ENCODE data around the gene SRGAP2B.
"Not testable (repeated sequence)": the region's sequence is repeated elsewhere in the genome, so short reads cannot be mapped to it uniquely, and the experiment has no call there.

The SRGAP2B gene

DNA sequence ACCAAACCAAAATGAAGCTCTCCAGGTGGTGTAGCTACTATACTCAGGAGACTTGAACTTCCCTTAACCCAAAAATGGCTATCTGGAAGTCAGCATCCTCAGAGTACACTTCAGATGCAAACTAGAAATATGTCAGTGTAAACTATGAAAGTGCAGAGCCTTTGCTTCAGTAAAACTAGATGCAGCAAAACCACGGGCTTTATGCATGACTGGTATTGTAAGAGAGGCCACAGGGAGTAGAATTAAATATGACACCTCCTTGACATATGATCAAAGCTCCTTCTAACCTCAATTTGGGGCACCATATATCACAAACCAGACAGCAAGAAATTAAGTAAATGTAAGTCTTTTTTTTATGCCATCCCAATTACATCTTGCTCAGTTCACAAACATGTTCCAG, 47.6 kb downstream of the SRGAP2B start:
- in situ Hi-C loops (cut with MboI; ENCODE audit: low sequenced_read_pairs), result not testable (repeated sequence)

DNA sequence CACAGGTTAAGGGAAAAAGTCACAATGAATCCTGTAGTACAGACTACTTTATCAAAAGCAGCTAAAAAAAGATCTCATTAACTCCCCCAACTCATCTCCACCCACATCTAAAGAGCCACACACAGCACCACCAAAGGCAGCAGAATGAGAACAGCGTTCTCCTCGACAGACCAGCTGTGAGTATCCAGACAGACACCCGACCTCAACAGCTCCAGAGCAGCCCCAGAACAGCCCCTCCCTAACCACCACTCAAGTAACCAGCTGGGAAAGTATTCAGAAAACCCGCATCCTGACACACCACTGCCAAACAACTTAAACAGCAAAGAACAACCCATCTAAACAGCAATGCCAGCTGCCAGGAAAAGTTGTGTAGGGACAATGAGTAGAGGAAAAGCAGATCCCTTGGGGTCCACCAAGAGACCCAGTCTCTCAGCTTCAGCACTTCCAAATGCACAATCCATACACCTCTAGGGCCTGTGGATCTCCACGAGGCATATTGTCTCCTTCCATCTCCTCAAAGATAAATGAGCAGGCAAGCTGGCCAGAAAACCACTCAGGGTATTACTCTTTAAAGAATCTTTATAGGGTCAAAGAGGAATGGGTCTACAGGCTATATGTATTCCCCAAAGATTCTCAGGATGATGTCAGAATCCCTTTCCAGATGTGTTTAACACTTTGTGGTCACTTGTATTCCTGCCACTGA, 49.4 kb downstream of the SRGAP2B start:
- in situ Hi-C loops (cut with MboI; ENCODE audit: low sequenced_read_pairs), result not testable (repeated sequence)

DNA sequence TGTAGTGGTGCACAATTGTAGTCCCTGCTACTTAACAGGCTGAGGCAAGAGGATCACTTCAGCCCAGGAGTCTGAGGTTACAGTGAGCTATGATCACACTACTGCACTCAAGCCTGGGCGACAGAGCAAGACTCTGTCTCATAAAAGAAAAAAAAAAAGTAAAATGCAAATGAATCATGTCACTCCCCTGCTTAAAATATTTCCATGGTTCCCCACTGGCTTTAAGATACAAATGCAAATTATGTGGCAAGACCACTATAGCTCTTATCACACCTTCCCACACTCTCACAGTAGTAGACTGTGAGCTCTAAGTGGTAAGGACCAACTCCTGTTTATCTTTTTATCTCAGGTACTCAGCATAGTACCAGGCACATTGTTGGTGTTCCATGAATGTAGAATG, 53.6 kb downstream of the SRGAP2B start:
- in situ Hi-C loops (cut with MboI; ENCODE audit: low sequenced_read_pairs), result not testable (repeated sequence)

GRCh38 chr1:145036019-145036418, 59.1 kb downstream of the SRGAP2B start:
- in situ Hi-C loops (cut with MboI; ENCODE audit: low sequenced_read_pairs), result not testable (repeated sequence)

DNA sequence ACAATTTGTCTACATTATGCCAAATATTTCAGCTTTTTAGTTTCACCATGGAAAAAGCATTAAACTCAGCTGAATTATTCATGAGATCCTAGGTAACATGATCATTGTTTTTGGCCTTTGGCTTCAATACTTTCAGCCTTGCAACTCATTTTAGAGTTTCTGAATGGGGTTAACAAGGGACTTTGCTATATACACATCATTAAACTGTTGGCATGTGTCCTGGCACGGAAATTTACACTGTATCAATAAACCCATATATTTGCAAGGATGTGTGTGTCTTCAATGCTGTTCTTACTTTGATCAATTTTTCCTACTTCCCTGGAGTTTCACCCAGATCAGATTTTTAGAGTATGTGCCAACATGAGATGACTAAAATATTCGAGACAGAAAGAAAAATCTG, 61.6 kb downstream of the SRGAP2B start:
- in situ Hi-C loops (cut with MboI; ENCODE audit: low sequenced_read_pairs), result not testable (repeated sequence)

GRCh38 chr1:145027251-145027650, 67.9 kb downstream of the SRGAP2B start:
- in situ Hi-C loops (cut with MboI; ENCODE audit: low sequenced_read_pairs), result not testable (repeated sequence)

- in situ Hi-C loops (cut with MboI; ENCODE audit: low sequenced_read_pairs), result not testable (repeated sequence)
Observed at GRCh38 chr1:145025286-145025685, 69.8 kb downstream of the SRGAP2B start.

- in situ Hi-C loops (cut with MboI; ENCODE audit: low sequenced_read_pairs), result not testable (repeated sequence)
Observed at GRCh38 chr1:145022259-145022658, 72.9 kb downstream of the SRGAP2B start.

GRCh38 chr1:145021749-145022148, 73.4 kb downstream of the SRGAP2B start:
- in situ Hi-C loops (cut with MboI; ENCODE audit: low sequenced_read_pairs), result not testable (repeated sequence)

GRCh38 chr1:145019709-145020108, 75.4 kb downstream of the SRGAP2B start:
- in situ Hi-C loops (cut with MboI; ENCODE audit: low sequenced_read_pairs), result not testable (repeated sequence)

- in situ Hi-C loops (cut with MboI; ENCODE audit: low sequenced_read_pairs), result not testable (repeated sequence)
Observed at GRCh38 chr1:145017725-145018124, 77.4 kb downstream of the SRGAP2B start.

DNA sequence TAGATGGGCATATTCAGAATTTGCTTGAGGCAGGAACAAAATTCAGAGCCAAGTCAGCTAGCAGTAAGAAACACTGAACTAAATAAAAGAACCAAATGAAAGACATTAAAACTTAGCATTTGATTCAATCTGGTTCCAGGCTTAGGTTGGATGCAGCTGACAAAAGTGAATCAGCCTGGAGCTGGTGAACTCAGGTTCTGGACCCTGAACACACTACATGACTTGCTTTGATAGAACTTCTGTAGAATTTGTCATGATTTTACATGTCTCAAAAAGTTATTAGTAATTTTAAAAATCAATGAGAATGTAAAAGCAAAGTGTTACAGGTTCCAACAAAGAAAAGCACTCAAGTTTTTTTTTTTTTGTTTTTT, 78.7 kb downstream of the SRGAP2B start:
- in situ Hi-C loops (cut with MboI; ENCODE audit: low sequenced_read_pairs), result not testable (repeated sequence)

GRCh38 chr1:145015744-145016491, 79.2 kb downstream of the SRGAP2B start:
- in situ Hi-C loops (cut with MboI; ENCODE audit: low sequenced_read_pairs), result not testable (repeated sequence)

DNA sequence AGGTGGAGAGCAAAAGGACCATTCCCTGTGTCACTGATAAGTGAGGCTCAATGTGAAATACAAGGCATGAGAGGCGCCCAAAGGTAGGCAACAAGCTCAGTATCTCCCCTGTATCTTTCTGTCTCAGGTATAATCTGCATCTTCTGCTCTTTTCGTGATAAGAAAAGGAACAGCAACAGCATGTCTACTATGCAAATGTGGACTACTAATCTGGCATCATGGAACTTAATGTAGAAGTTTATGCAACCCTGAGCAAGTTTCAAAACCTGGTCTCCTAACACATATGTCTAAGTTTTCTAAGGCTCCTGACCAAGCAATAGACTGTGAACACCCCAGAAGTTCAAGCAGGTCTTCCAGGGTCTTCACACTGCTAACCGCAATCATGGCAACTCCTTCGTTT, 81.8 kb downstream of the SRGAP2B start:
- in situ Hi-C loops (cut with MboI; ENCODE audit: low sequenced_read_pairs), result not testable (repeated sequence)

- in situ Hi-C loops (cut with MboI; ENCODE audit: low sequenced_read_pairs), result not testable (repeated sequence)
Observed at GRCh38 chr1:145011811-145012210, 83.3 kb downstream of the SRGAP2B start.

GRCh38 chr1:145010580-145010979, 84.5 kb downstream of the SRGAP2B start:
- in situ Hi-C loops (cut with MboI; ENCODE audit: low sequenced_read_pairs), result not testable (repeated sequence)

GRCh38 chr1:145009928-145010327, 85.2 kb downstream of the SRGAP2B start:
- in situ Hi-C loops (cut with MboI; ENCODE audit: low sequenced_read_pairs), result not testable (repeated sequence)

- in situ Hi-C loops (cut with MboI; ENCODE audit: low sequenced_read_pairs), result not testable (repeated sequence)
Observed at GRCh38 chr1:145008388-145008787, 86.7 kb downstream of the SRGAP2B start.

- in situ Hi-C loops (cut with MboI; ENCODE audit: low sequenced_read_pairs), result not testable (repeated sequence)
Observed at GRCh38 chr1:145005142-145005541, 90.0 kb downstream of the SRGAP2B start.

DNA sequence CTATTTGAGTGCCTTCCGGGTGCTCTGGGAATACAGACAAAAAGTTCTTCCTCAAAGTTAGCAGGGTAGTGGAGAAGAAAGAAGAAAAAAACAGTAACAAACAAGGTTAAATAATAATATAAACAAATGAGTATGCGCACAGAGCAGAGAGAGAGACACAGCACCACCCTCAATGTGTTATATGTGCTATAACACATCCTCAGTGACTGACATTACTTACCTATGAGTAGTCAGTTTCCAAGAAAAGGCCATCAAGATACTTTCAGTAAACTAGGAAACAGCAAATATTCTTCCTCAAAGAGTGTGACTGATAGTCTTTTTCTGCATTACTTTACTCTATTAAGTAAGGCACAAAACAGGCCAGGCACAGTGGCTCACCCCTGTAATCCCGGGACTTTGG, 93.7 kb downstream of the SRGAP2B start:
- in situ Hi-C loops (cut with MboI; ENCODE audit: low sequenced_read_pairs), result not testable (repeated sequence)

DNA sequence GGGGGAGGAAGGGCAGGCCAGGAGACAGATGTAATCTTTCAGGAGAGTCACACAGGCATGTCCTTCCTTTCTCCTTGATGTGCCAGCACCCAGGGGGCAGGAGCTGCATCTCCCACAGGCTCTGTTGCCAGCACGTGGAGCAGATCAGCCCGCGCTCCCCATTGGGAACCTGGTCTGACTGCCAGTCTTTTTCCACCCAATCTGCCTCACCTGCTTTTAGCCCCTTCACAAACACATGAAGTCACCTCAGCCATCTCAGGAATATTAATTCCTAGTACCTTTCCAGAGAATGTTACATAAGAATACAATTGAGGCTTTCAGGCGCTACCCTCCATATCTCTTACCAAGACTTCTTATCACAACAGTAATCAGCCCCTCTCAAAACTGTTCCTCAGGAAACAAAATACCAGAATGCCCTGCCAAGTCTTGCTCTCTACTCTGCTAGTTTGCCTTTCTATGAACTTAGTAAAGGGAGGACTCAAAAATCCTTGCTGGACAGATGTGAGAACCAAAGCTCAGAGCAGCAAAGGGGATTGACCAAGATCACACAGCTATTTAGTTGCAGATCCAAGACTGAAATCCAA, 94.3 kb downstream of the SRGAP2B start:
- in situ Hi-C loops (cut with MboI; ENCODE audit: low sequenced_read_pairs), result not testable (repeated sequence)

Measured in HL-60/S4 treated with phorbol 12-myristate 13-acetate at 8.2 ng/mL for 4 days and 3 days (cell line).